Measurements from ENCODE around the gene MXD1.
"Not testable (repeated sequence)": the region's sequence is repeated elsewhere in the genome, so short reads cannot be mapped to it uniquely, and the experiment has no call there.

The MXD1 gene

GRCh38 chr2:69933839-69934613 is 19.1 kb downstream of the MXD1 start:
- no peak for DNase-seq

- DNase-seq, result no peak
Measured at GRCh38 chr2:69934614-69934908, 19.7 kb downstream of the MXD1 start.

- DNase-seq, result no peak
Measured at GRCh38 chr2:69935011-69935410, 20.1 kb downstream of the MXD1 start.

- DNase-seq, result no peak
Measured at GRCh38 chr2:69936906-69937305, 22.0 kb downstream of the MXD1 start.

- no peak for DNase-seq
Measured at GRCh38 chr2:69937968-69938367, 23.1 kb downstream of the MXD1 start.

- DNase-seq, result no peak
Measured at GRCh38 chr2:69939722-69940121, 24.8 kb downstream of the MXD1 start.

- no peak for DNase-seq
Measured at GRCh38 chr2:69940691-69941090, 25.8 kb downstream of the MXD1 start.

GRCh38 chr2:69943000-69943842 is 28.3 kb downstream of the MXD1 start:
- no peak for DNase-seq

- no peak for DNase-seq
Measured at GRCh38 chr2:69943843-69944525, 29.1 kb downstream of the MXD1 start.

GRCh38 chr2:69944756-69945155 is 29.8 kb downstream of the MXD1 start:
- no peak for DNase-seq

GRCh38 chr2:69945441-69945840 is 30.5 kb downstream of the MXD1 start:
- no peak for DNase-seq

GRCh38 chr2:69945941-69946340 is 31.0 kb downstream of the MXD1 start:
- no peak for DNase-seq

- DNase-seq, result no peak
Measured at GRCh38 chr2:69946351-69947324, 31.7 kb downstream of the MXD1 start.

- DNase-seq, result no peak
Measured at GRCh38 chr2:69947325-69947931, 32.5 kb downstream of the MXD1 start.

- no peak for DNase-seq
Measured at GRCh38 chr2:69948032-69948962, 33.4 kb downstream of the MXD1 start.

GRCh38 chr2:69948963-69949645 is 34.2 kb downstream of the MXD1 start:
- DNase-seq, result no peak

GRCh38 chr2:69950241-69950640 is 35.3 kb downstream of the MXD1 start:
- DNase-seq, result no peak

- not testable (repeated sequence) for DNase-seq
Measured at GRCh38 chr2:69950671-69951070, 35.8 kb downstream of the MXD1 start.

GRCh38 chr2:69952336-69953115 is 37.6 kb downstream of the MXD1 start:
- DNase-seq, result no peak

- DNase-seq, result no peak
Measured at GRCh38 chr2:69954084-69954483, 39.2 kb downstream of the MXD1 start.
